ENCODE measurements around the gene SPAG9.

Gene SPAG9

GRCh38 chr17:50922721-50923405 is 197.8 kb downstream of the SPAG9 start:
- no peak overlapping the region for H2BK15ac ChIP-seq (replicated peaks; ENCODE audit: low read depth)

GRCh38 chr17:50922107-50922506 is 198.6 kb downstream of the SPAG9 start:
- WGBS (ENCODE audit: extremely low coverage, insufficient coverage, low lambda C conversion rate) = no CpG with 5 or more reads among the region's 2 CpGs
- peaks cover 7% of the 10 kb centered on the region for H3K4me1 ChIP-seq (ENCODE audit: control insufficient read depth, low read depth, low read length)
- H3K23ac ChIP-seq (ENCODE audit: low read length) = no peak overlapping the region
- no peak overlapping the region for H3K4me2 ChIP-seq (ENCODE audit: low read length)
- no peak overlapping the region for H2BK5ac ChIP-seq (ENCODE audit: low read length)
- H2BK120ac ChIP-seq (ENCODE audit: low read depth, low read length) = no peak overlapping the region
- no peak overlapping the region for H3K9ac ChIP-seq (ENCODE audit: low read length)
- H3K27me3 ChIP-seq (ENCODE audit: insufficient read depth, low read length, poor library complexity) = no peaks in the 10 kb centered on the region
- no peak overlapping the region for H4K5ac ChIP-seq (ENCODE audit: low read length)
- no peak overlapping the region for H3K4me3 ChIP-seq (ENCODE audit: low read length)
- no peak overlapping the region for H3K27ac ChIP-seq (ENCODE audit: low read depth, low read length)
- no peaks in the 10 kb centered on the region for H3K79me2 ChIP-seq (ENCODE audit: control insufficient read depth, insufficient read depth, low read length)
- DNase-seq = no peak
- H3K18ac ChIP-seq (ENCODE audit: low read length) = no peak overlapping the region
- no peak overlapping the region for H2AK5ac ChIP-seq (ENCODE audit: low read length)
- H3K79me1 ChIP-seq (ENCODE audit: low read length) = no peaks in the 10 kb centered on the region
- no peak overlapping the region for H2BK15ac ChIP-seq (replicated peaks; ENCODE audit: low read depth)
- H3K36me3 ChIP-seq (ENCODE audit: control insufficient read depth, insufficient read depth, low read length) = no peaks in the 10 kb centered on the region
- H3K56ac ChIP-seq (ENCODE audit: low read length) = no peak overlapping the region
- H3K4ac ChIP-seq (ENCODE audit: low read depth, low read length) = no peak overlapping the region
- H4K8ac ChIP-seq (ENCODE audit: low read depth, low read length) = no peak overlapping the region

More at GRCh38 chr17:50922721-50923405, 197.8 kb downstream of the SPAG9 start:
- Histone ChIP-seq H4K5ac (ENCODE audit: low read length) (no peak overlapping the region), H3K36me3 (ENCODE audit: control insufficient read depth, insufficient read depth, low read length) (no peaks in the 10 kb centered on the region), H4K8ac (ENCODE audit: low read depth, low read length) (no peak overlapping the region), H3K18ac (ENCODE audit: low read length) (no peak overlapping the region), H3K4ac (ENCODE audit: low read depth, low read length) (no peak overlapping the region), H2BK120ac (ENCODE audit: low read depth, low read length) (no peak overlapping the region), H3K27me3 (ENCODE audit: insufficient read depth, low read length, poor library complexity) (no peaks in the 10 kb centered on the region), H3K9ac (ENCODE audit: low read length) (no peak overlapping the region), H3K23ac (ENCODE audit: low read length) (no peak overlapping the region), H2AK5ac (ENCODE audit: low read length) (no peak overlapping the region), H3K79me1 (ENCODE audit: low read length) (no peaks in the 10 kb centered on the region), H3K79me2 (ENCODE audit: control insufficient read depth, insufficient read depth, low read length) (no peaks in the 10 kb centered on the region), H3K27ac (ENCODE audit: low read depth, low read length) (no peak overlapping the region), H2BK5ac (ENCODE audit: low read length) (no peak overlapping the region), H3K56ac (ENCODE audit: low read length) (no peak overlapping the region), H3K4me3 (ENCODE audit: low read length) (no peak overlapping the region), H3K4me2 (ENCODE audit: low read length) (no peak overlapping the region), H3K4me1 (ENCODE audit: control insufficient read depth, low read depth, low read length) (peaks cover 2% of the 10 kb centered on the region)
- DNase-seq = no peak
- no CpG with 5 or more reads among the region's 6 CpGs for WGBS (ENCODE audit: extremely low coverage, insufficient coverage, low lambda C conversion rate)

GRCh38 chr17:50920891-50921586 is 199.6 kb downstream of the SPAG9 start:
- peak overlapping the region; percentile 49 for H3K56ac ChIP-seq (ENCODE audit: low read length)
- no peak for DNase-seq
- H3K18ac ChIP-seq (ENCODE audit: low read length) = no peak overlapping the region
- no peak overlapping the region for H3K4me3 ChIP-seq (ENCODE audit: low read length)
- H3K9ac ChIP-seq (ENCODE audit: low read length) = no peak overlapping the region
- H3K23ac ChIP-seq (ENCODE audit: low read length) = no peak overlapping the region
- no peak overlapping the region for H4K5ac ChIP-seq (ENCODE audit: low read length)
- H3K27me3 ChIP-seq (ENCODE audit: insufficient read depth, low read length, poor library complexity) = no peaks in the 10 kb centered on the region
- WGBS (ENCODE audit: extremely low coverage, insufficient coverage, low lambda C conversion rate) = no CpG with 5 or more reads among the region's 16 CpGs
- H3K4ac ChIP-seq (ENCODE audit: low read depth, low read length) = no peak overlapping the region
- peaks cover 10% of the 10 kb centered on the region for H3K4me1 ChIP-seq (ENCODE audit: control insufficient read depth, low read depth, low read length)
- no peak overlapping the region for H4K8ac ChIP-seq (ENCODE audit: low read depth, low read length)
- no peak overlapping the region for H3K27ac ChIP-seq (ENCODE audit: low read depth, low read length)
- H2AK5ac ChIP-seq (ENCODE audit: low read length) = no peak overlapping the region
- no peak overlapping the region for H2BK5ac ChIP-seq (ENCODE audit: low read length)
- no peak overlapping the region for H2BK120ac ChIP-seq (ENCODE audit: low read depth, low read length)
- no peaks in the 10 kb centered on the region for H3K79me2 ChIP-seq (ENCODE audit: control insufficient read depth, insufficient read depth, low read length)
- no peak overlapping the region for H3K4me2 ChIP-seq (ENCODE audit: low read length)
- H2BK15ac ChIP-seq (replicated peaks; ENCODE audit: low read depth) = no peak overlapping the region
- H3K36me3 ChIP-seq (ENCODE audit: control insufficient read depth, insufficient read depth, low read length) = no peaks in the 10 kb centered on the region
- H3K79me1 ChIP-seq (ENCODE audit: low read length) = no peaks in the 10 kb centered on the region

- H3K4ac ChIP-seq (ENCODE audit: low read depth, low read length) = no peak overlapping the region
- no peak overlapping the region for H3K56ac ChIP-seq (ENCODE audit: low read length)
- no peak overlapping the region for H2AK5ac ChIP-seq (ENCODE audit: low read length)
- H3K27ac ChIP-seq (ENCODE audit: low read depth, low read length) = no peak overlapping the region
- no peak overlapping the region for H3K4me3 ChIP-seq (ENCODE audit: low read length)
- no peaks in the 10 kb centered on the region for H3K79me1 ChIP-seq (ENCODE audit: low read length)
- H4K8ac ChIP-seq (ENCODE audit: low read depth, low read length) = no peak overlapping the region
- no peak overlapping the region for H3K23ac ChIP-seq (ENCODE audit: low read length)
- no peak overlapping the region for H2BK120ac ChIP-seq (ENCODE audit: low read depth, low read length)
- no peak overlapping the region for H3K4me2 ChIP-seq (ENCODE audit: low read length)
- WGBS (ENCODE audit: extremely low coverage, insufficient coverage, low lambda C conversion rate) = no CpG with 5 or more reads among the region's 8 CpGs
- peaks cover 10% of the 10 kb centered on the region for H3K4me1 ChIP-seq (ENCODE audit: control insufficient read depth, low read depth, low read length)
- H3K79me2 ChIP-seq (ENCODE audit: control insufficient read depth, insufficient read depth, low read length) = no peaks in the 10 kb centered on the region
- no peak for DNase-seq
- H2BK15ac ChIP-seq (replicated peaks; ENCODE audit: low read depth) = no peak overlapping the region
- H3K9ac ChIP-seq (ENCODE audit: low read length) = no peak overlapping the region
- H3K27me3 ChIP-seq (ENCODE audit: insufficient read depth, low read length, poor library complexity) = no peaks in the 10 kb centered on the region
- H2BK5ac ChIP-seq (ENCODE audit: low read length) = no peak overlapping the region
- H3K18ac ChIP-seq (ENCODE audit: low read length) = no peak overlapping the region
- no peaks in the 10 kb centered on the region for H3K36me3 ChIP-seq (ENCODE audit: control insufficient read depth, insufficient read depth, low read length)
- H4K5ac ChIP-seq (ENCODE audit: low read length) = no peak overlapping the region
Measured at GRCh38 chr17:50920041-50920410, 200.6 kb downstream of the SPAG9 start.

- H2AK5ac ChIP-seq (ENCODE audit: low read length) = no peak overlapping the region
- peak; percentile 97 for DNase-seq
- H3K27me3 ChIP-seq (ENCODE audit: insufficient read depth, low read length, poor library complexity) = no peaks in the 10 kb centered on the region
- no peak overlapping the region for H4K5ac ChIP-seq (ENCODE audit: low read length)
- no peak overlapping the region for H3K23ac ChIP-seq (ENCODE audit: low read length)
- no peak overlapping the region for H3K27ac ChIP-seq (ENCODE audit: low read depth, low read length)
- H4K8ac ChIP-seq (ENCODE audit: low read depth, low read length) = no peak overlapping the region
- no peak overlapping the region for H2BK5ac ChIP-seq (ENCODE audit: low read length)
- H3K4ac ChIP-seq (ENCODE audit: low read depth, low read length) = no peak overlapping the region
- no peaks in the 10 kb centered on the region for H3K79me2 ChIP-seq (ENCODE audit: control insufficient read depth, insufficient read depth, low read length)
- H2BK120ac ChIP-seq (ENCODE audit: low read depth, low read length) = no peak overlapping the region
- H3K36me3 ChIP-seq (ENCODE audit: control insufficient read depth, insufficient read depth, low read length) = no peaks in the 10 kb centered on the region
- no peak overlapping the region for H3K4me3 ChIP-seq (ENCODE audit: low read length)
- H3K4me2 ChIP-seq (ENCODE audit: low read length) = no peak overlapping the region
- H2BK15ac ChIP-seq (replicated peaks; ENCODE audit: low read depth) = no peak overlapping the region
- H3K4me1 ChIP-seq (ENCODE audit: control insufficient read depth, low read depth, low read length) = peaks cover 10% of the 10 kb centered on the region
- no peaks in the 10 kb centered on the region for H3K79me1 ChIP-seq (ENCODE audit: low read length)
- no CpG with 5 or more reads among the region's 18 CpGs for WGBS (ENCODE audit: extremely low coverage, insufficient coverage, low lambda C conversion rate)
- no peak overlapping the region for H3K18ac ChIP-seq (ENCODE audit: low read length)
- no peak overlapping the region for H3K56ac ChIP-seq (ENCODE audit: low read length)
- H3K9ac ChIP-seq (ENCODE audit: low read length) = no peak overlapping the region
Measured at GRCh38 chr17:50919321-50920040, 201.2 kb downstream of the SPAG9 start.
